GM21529 (cell line): ENCODE results near the gene ZFAND3.
"Not testable (repeated sequence)": the region's sequence is repeated elsewhere in the genome, so short reads cannot be mapped to it uniquely, and the experiment has no call there.

ENCODE experiments used
- ATAC-seq: cut with Tn5 transposase; IDR thresholded peaks from one replicate; pipeline ENCODE4 v1.9.1; 2021; ENCODE audit not compliant: unreplicated experiment

The ZFAND3 gene

DNA sequence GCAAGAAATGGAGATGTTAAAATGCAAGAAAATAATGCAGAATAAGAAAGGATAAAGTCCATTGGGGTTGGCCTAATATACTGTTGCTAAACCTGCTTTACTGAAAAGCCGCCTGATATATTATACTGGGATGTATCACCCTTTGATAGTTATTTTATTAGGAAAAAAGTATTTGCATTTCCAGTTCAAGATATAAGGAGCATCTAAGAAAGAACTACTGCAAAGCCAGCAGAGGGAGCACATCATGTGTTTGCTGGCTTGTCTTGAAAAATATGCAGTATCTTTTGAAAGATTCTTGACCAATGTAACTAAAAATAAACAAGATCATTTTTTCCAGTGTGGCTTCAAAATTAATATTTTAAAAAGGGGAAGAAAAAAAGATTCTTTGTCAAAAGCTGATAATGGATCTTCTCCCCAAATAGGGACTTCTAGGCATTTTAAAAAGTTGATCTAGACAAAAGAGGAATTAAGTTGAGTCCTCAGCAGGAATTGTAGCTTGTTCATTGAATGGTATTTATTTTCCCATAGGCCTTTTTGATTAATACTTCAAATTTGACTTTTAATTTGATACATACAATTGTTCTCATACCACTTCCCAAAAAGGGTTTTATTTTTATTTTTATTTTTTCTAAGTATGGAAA is 214.9 kb downstream of the ZFAND3 start:
- ATAC-seq, result no peak

DNA sequence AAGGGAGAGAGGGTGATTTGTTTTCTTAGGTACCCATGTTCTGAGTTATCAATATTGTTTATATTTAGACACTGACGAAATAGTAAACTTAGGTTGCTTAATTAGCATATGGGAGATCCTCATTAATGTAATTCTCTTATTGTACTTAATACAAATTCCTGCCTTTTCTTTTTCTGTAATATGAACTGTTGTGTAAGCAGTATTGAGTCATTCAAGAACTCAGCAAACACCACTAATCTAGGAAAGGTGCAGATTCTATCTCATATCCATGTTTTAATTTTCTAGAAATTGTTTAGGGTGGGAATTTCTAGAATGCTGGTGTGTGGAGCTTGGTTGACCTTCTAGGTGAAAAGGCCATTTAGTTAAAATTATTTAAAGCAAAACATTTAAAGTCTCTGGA is 216.0 kb downstream of the ZFAND3 start:
- ATAC-seq, result no peak

DNA sequence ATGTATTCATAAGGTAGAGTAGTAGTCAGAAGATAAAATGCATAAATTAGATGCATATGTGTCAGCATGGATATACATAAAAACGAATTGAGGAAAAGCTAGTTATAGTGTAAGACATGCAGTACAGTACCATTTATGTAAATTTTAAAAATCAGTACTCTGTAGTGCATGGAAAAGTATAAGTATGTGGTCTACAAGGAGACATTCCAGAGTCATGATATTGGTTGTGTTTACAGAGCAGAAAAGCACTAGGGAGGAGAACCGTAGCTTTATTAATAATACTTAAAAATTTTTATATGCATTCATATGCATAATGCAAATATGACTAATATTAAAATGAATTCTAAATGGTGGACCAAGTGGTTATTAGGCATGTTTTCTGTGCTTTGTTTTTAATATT is 220.0 kb downstream of the ZFAND3 start:
- no peak for ATAC-seq

DNA sequence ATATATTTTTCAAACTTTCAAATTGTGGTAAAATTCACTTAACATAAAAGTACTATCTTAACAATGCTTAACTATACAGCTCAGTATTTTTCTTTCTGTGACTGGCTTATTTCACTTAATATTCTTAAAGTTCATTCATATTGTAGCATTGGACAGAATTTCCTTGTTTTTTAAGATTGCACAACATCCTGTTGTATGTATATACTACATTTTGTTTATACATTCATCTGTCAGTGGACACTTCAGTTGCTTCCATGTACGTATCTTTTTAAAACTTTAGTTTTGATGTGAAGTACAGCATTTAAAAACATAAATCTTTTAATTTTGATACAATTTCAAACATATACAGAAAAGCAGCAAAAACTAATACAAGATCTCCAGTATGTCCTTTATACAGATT is 220.7 kb downstream of the ZFAND3 start:
- no peak for ATAC-seq

DNA sequence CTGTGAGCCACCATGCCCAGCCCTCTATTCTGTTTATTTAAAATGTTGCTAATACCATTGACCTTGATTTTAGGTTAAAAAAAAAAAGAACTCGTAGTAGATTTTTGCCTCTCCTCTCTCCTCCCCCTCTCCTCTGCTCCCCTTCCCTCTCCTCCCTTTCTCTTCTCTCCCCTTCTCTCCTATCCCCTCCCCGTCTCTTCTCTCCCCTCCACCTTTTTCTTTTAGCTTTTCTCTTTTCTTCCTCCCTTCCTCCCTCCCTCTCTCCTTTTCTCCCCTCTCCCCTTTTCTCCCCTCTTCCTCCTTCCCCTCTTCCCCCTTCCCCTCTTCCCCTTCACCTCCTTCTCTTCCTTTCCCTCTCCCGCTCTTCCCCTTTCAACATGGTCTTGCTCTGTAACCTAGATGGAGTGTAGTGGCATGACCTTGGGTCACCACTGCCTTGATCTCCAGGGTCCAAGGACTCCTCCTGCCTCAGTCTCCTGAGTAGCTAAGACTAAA is 223.8 kb downstream of the ZFAND3 start:
- ATAC-seq, result no peak

DNA sequence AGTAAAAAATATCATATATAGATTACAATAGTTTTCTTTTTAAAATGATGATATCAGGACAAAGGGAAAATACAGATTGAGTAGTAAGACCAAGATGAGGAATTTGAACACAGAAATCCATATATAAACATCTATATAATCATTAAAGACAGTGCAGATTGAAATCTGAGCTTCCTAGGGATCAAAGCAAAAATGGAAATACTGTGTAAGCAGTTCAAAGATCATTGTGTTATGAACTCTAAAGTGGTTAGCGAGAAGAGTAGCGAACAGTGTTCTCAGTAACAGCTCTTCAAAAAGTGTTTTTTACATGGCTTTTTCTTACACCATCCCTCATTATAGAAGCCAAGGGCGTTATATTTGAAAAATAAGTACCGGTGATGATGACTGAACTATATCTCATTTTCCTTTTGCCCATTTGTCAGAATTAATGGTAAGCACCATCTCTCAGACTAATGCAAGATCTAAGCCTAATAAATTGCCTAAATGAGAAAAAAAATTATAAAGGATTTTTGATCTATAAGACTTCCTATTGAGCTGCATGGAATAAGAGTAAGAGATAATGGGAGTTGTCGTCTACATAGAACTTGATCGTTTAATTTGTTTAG is 226.3 kb downstream of the ZFAND3 start:
- no peak for ATAC-seq

DNA sequence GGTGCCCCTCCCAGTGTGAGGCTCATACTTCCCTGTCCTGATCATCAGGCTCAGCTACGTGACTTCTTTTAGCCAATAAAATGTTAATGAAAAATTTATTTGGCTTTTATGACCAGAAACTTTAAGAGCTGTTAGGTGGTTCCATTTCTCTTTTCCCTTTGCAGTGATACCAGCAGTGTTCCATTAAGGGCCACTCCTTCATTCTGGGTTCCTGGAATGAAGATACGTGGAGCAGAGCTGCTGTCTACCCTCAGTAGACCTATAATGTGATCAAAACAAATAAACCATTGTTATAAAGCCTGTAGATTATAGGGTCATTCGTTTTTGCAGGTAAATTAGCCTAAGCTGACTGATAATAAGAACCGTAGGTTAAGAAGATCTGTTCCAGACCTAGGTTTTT is 228.0 kb downstream of the ZFAND3 start:
- ATAC-seq, result no peak

DNA sequence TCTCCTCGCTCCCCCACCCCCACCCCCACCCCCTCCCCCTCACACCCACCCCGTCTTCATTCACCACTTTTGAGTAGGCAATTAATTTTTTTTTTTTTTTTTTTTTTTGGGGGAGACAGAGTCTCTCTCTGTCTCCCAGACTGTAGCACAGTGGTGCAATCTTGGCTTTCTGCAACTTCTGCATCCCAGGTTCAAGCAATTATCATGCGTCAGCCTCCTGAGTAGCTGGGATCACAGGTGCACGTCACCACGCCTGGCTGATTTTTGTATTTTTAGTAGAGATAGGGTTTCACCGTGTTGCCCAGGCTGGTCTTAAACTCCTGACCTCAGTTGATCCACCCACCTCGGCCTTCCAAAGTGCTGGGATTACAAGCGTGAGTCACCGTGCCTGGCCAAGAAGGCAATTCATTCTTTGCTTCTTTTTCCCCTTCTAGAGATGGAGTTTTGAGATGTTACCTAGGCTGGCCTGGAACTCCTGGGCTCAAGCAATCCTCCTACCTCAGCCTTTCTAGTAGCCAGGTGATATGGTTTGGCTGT is 230.4 kb downstream of the ZFAND3 start:
- ATAC-seq, result not testable (repeated sequence)

DNA sequence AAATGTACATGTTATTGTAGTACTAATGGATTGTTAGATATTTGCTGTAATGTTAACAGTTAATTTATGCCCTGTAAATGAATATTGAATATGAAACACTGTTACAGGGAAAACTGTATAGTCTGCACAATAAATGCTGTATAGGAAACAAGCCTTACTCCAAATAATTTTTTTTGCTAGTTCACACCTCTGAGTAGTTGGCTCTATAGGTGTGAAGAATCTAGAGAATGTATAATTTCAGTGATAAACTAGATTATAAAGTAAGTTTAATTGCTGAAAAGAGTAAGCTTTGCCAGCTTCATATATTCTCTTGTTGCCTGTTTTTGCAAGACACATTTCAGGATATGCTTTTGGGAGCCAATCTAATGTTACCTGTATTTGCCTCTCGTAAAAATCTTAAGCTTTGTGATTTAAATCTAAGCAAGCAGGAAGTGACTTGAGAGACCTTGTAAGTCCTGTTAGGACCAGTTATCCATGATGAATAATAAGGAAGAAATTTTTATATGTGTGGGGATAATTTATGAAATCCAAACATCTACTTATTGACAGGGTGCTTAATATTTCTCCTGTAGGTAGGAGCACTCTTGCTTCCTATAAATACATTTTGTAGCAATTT is 232.4 kb downstream of the ZFAND3 start:
- no peak for ATAC-seq

DNA sequence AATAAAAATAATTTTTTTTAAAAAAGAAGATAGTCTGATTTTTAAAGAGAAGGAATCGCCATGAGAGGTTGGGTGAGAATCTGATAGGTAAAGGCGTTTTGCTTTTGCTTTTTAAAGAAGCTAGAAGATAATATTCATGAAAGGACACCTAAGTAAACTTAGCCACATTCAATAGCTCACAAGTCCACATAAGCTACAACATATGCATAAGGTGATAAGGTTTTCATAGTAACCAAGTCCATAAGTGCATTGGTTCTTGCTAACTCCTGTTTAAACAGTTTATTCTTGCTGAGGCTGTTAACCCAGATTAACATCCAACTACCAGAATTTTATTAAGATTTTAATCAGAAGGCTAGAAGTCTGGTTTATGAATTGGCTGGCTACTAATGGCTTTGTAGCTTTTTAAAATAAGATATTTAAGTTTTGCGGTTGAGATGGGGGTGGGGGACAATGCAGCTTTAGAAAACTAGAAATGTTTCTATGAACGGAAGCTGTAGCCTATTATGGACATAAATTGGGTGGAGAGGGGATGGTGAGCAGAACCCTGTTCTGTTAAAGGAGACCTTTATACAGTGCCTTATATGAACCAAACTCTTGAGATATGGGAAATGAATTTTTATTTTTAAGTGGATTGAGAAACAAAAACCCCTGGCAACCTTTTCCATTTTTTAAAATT is 235.1 kb downstream of the ZFAND3 start:
- no peak for ATAC-seq

DNA sequence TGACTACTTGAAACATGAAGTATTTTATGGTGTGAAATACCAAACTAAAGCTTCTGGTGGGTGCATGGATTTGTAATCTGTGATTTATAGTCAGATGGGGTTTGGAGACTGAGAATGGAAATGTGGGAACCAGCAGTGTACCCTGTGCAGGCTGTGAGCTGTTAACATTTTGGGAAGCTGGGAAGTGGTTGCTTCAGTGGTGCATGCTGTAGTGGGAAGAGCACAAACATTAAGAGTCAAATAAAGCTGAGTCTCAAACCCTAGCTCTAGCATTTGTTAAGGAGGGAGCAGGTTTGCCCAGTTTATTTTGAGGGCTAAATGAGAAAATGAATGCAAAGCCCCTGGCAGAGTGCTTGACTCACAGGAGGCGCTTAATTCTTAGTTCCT is 235.7 kb downstream of the ZFAND3 start:
- ATAC-seq, result no peak

DNA sequence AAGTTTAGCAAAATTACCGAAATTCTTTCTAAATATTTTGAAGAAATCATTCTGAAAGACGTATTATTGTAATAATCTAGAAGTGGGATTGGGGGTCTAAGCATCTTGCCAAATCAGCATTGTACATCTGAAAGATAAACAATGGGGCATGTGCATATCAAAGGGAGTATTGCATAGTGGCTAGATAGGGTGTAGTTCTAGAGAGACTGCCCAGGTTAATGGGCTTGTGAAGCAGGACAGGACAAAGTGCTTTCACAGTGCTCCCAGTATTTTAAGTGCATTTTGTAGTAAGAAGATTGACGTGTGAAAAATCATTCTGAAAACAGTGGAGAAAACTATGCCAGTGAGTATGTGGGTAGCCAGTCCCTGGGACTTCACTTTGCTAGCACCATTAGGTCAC is 236.8 kb downstream of the ZFAND3 start:
- ATAC-seq, result no peak

DNA sequence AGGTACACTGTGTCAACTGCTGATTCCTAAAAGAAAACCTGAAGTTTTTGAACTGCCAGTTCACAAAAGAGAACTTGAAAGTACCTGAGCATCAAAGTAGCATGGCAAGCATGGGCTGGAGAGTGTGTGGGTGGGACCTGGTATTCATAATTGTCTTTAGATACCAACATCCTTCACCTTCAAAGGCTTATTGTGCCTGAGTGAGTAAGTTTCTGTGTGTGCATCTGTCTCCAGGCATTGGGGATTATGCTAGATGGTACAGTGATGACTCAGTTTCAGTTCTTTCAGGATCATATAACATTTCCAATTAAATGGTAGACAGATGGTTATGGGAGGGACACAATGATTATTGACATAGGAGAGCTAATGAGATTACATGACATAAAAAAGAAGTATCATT is 238.5 kb downstream of the ZFAND3 start:
- peak; percentile 52 for ATAC-seq

DNA sequence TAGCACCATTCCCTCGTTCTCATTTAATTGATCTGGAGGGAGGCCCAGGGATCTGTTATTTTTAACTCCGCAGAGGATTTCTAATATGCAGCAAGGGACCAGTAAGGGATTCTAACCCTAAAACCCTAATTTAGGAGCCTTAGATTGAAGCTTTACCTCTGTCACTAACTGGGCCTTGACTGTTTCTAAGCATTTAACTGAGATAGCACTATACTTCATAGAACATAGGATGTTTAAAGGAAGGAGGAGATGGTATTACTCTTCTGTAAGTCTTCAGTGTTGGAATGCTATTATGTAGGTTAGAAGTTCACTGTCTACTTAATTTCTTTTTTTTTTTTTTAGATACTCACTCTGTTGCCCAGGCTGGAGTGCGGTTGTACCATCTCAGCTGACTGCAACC is 242.5 kb downstream of the ZFAND3 start:
- no peak for ATAC-seq

DNA sequence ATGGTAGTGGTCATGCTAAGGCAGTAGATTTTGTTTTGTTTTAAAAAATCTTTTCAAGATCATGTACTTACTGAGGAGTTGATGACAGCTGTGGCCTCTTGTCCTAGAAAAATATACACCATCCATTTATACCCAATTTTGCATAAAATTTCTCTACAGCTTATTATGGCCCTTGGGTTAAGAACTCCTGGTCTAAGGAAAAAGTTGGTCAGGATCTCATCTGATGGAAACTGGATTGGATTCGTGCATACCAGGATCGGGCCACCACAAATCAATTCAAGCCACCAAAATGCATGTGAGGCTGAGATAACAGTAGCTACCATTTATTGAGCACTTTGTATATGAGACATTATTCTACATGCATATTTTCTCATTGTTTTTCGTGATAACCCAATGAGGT is 244.4 kb downstream of the ZFAND3 start:
- no peak for ATAC-seq

DNA sequence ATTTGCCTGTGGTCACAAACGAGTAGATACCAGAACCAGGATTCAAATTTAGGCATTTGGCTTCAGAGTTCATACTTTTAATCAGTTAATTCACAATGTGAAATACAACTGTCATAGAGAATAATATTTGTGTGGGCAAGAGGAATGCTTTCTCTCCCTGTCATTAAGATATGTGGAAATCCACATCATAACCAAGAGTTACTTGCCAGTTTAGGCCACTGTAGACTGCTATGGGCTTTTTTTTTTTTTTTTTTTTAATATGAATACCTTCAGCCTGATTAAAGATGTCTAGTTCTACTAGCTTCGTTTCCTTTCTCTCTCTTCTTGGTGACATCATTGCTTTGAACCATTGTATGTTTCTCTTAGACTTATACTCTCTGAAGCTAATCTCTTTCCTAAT is 244.9 kb downstream of the ZFAND3 start:
- no peak for ATAC-seq

DNA sequence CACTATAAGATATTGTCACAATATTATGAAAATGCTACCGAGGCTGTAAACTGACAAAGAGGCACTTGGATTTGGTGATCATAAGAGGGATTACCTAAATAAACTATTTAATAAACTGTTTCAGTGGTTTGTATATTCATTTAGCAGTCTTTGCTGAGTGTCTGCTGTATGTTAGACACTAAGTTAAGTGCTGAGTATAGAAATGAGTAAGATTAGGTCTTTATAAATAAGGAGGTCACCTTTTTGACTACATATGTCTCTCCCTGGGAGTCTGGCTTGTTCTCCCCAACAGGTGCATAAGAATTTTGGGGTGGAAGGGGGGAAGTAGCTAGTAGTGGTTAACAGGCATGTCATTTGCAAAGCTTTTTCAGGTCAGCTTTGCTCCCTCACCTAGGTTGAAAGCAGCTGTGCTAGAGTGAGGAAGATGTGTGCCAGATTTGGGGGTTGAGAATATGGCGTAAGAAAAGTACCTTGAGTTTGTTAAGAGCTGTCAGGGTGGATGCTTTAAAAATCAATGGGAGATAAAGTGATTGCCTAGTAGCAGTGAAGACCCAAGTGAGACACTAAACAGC is 246.3 kb downstream of the ZFAND3 start:
- ATAC-seq, result no peak

DNA sequence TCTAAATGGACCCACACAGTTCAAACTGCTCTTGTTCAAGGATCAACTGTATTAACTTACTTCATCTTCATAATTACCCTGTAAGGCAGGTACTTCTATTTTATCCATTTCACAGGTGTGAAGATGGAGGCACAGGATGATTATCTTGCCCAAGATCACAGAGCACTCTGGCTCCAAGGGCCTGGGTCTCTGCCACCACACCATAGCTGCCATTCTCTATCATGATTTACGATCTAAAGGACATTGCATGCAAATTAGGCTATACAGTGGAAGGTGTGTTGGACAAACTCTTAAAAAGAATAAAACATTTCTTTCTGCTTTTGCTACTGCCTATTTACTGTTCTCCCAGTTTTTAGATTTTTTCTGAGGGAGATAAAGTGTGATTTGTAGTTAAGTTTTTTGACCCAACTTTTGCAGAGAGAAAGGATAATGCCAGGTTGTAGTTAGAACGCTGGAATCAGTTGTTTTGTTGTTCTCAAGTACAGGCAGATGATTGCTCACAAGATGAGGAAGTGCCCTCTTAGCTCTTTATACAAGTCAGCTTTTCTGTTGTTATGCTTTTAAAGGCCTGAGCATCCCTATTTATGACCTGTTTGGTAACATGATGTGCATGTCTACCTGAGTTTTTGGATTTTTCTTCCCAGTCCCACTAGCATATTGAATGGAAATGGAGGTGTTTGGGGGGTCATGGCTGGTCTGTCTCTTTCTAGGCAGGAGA is 247.9 kb downstream of the ZFAND3 start:
- no peak for ATAC-seq

DNA sequence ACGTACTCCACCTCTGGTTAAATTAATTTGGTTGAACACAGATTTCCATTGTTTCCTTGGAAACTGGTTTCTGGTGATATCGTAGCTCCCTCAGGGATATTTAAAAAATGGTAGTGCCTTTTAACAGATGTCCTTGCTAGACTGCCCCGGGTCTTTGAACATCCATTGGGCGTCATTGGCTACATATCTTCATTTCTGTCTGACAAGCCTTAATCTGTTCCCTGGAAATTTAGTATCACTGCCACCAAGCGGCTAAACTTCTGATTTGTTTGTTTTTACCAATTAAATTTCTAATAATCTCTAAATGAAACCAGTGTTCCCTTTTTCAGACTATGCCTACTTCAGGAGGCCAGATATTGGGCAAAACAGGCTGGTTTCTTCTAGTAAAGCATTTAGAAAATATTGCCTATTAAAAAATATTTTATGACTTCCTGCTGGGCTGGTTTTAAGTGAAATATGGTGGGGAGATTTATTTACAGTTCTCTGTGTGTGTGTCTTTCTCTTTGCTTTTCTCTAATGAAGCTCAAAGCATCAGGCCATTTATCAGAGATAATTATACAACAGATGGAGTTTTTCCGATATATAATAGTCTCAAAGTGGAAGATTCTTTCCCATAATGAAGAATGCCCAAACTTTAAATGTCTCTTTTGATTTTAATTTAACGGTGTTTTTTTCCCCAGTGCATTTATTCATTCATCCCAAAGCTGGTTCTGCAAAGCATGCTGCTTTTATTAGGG is 249.5 kb downstream of the ZFAND3 start:
- no peak for ATAC-seq

DNA sequence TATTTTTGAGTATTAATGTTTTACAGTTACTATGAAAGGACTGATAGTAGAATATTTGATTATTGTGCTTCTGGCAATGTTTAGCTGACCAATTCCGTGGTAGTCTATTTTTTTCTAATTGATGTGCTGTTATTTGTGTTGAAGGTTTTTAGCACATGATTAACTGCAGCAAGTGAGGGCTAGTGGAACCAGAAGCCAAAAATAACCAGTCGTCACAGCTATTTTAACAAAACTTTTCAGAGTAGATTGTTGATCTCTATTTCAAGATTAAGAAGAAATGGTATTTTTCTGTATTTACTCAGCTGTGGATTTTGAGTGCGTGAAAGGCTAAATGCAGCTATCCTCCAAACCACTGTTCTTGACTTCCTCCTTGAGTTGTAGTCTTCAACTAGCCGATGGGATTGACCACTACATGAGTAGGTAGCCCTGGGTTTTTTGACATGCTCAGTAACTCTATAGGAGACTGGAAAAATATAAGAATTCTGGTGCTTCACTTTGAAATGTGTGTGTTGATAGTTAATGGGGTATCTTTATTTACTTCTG is 258.0 kb downstream of the ZFAND3 start:
- ATAC-seq, result no peak
